HG03108 (cell line): Measurements from ENCODE around the gene SERPINA6.
"Not testable (repeated sequence)": the region's sequence is repeated elsewhere in the genome, so short reads cannot be mapped to it uniquely, and the experiment has no call there.

Source experiments
- ATAC-seq: cut with Tn5 transposase; IDR thresholded peaks from one replicate; pipeline ENCODE4 v1.9.1; 2021; ENCODE audit warnings: moderate library complexity; ENCODE audit not compliant: unreplicated experiment

Gene SERPINA6

DNA sequence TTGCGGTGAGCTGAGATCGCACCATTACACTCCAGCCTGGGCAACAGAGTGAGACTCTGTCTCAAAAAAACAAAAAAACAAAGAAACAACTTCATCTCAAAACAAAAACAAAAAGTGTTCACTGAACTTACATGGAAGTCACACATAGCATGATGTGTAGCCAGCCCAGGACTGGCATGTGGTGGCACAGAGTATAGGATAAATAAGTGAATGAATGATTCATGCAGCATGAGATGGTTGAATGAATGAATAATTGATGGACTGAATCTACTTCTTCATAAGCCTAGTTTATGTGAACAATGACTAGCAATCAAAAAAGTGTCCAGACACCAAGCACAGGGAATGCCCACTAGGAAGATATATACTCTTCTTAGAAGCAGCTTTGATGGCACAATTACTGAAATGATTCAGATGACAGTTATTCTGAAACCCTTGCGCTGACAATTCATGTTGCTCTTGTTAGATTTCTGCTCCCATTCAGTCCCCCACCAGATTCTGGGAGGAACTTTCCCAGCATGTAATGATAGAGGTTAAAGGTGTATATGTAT is 31.6 kb upstream of the SERPINA6 start:
- ATAC-seq, result no peak

- not testable (repeated sequence) for ATAC-seq
Measured at GRCh38 chr14:94354190-94354589, 31.1 kb upstream of the SERPINA6 start.

DNA sequence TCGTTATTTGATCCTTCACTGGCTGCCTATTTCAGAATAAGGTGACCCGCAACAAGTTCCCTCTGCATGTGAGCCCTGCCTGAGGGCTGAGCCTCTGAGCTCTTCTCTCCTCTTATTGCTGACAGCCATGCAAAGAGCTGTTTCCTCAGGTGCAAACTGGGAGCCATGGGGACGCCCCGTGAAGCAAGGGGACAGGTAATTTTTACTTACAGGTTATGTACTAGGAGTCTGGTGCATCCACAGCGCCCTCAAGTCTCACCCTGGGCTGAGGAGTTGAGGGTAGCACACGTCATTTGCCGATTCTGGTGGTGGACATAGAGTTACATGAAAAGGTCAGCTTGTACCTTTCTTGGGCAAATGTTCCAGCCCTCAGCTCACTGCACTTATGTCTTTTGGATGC is 26.1 kb upstream of the SERPINA6 start:
- ATAC-seq, result no peak

GRCh38 chr14:94348836-94349235 is 25.7 kb upstream of the SERPINA6 start:
- ATAC-seq, result no peak

- no peak for ATAC-seq
Measured at GRCh38 chr14:94346841-94347240, 23.7 kb upstream of the SERPINA6 start.

- ATAC-seq, result not testable (repeated sequence)
Measured at GRCh38 chr14:94346065-94346786, 23.1 kb upstream of the SERPINA6 start.

- ATAC-seq, result no peak
Measured at GRCh38 chr14:94345344-94346064, 22.4 kb upstream of the SERPINA6 start.

- ATAC-seq, result no peak
Measured at GRCh38 chr14:94344389-94344788, 21.3 kb upstream of the SERPINA6 start.

GRCh38 chr14:94343238-94344005 is 20.3 kb upstream of the SERPINA6 start:
- no peak for ATAC-seq

- ATAC-seq, result no peak
Measured at GRCh38 chr14:94342334-94342934, 19.3 kb upstream of the SERPINA6 start.

- ATAC-seq, result no peak
Measured at GRCh38 chr14:94341656-94342333, 18.7 kb upstream of the SERPINA6 start.

DNA sequence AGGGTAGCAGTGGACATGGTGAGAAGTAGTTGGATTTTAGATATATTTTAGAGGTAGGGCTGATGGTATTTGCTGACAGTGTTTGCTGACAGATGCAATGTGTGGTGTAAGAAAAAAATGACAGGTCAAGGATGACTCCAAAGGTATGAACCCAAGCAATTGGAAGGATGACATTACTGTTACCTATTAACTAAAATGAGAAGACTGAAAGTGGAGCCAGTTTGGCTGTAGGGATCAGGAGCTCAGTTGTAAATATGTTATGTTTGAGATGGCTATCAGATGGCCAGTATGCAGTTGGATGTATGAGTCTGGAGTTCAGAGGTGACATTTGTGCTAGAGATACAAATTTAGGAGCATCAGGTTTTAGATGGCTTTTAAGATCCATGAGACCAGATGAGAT is 17.4 kb upstream of the SERPINA6 start:
- ATAC-seq, result no peak

- ATAC-seq, result no peak
Measured at GRCh38 chr14:94338023-94338422, 14.9 kb upstream of the SERPINA6 start.

- ATAC-seq, result no peak
Measured at GRCh38 chr14:94337274-94337673, 14.1 kb upstream of the SERPINA6 start.

GRCh38 chr14:94334872-94335271 is 11.7 kb upstream of the SERPINA6 start:
- no peak for ATAC-seq

GRCh38 chr14:94332587-94332986 is 9.5 kb upstream of the SERPINA6 start:
- ATAC-seq, result no peak

DNA sequence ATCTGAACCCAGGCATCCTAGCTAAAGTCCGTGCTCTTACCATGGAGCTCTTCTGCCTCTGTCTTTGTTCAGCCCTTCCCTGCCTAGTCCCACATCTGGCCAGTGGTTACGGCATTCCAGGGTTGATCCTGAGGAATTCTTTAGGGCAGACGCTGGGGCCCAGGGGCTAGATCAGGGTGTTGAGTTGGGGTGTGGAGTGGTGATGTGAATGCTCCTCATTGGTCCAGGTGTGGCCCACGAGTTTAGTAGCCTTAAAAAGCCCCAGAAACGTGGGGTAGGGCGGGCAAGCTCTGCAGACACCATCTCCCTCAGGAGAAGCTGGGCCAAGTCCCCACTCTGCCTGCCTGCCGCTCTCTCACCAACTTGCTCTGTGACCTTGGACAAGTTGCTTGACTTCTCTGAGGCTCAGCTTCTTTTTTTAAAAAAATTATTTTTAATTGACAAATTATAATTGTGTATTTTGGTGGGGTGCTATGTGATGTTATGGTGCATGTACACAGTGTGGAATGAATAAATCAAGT is 9.0 kb upstream of the SERPINA6 start:
- no peak for ATAC-seq

DNA sequence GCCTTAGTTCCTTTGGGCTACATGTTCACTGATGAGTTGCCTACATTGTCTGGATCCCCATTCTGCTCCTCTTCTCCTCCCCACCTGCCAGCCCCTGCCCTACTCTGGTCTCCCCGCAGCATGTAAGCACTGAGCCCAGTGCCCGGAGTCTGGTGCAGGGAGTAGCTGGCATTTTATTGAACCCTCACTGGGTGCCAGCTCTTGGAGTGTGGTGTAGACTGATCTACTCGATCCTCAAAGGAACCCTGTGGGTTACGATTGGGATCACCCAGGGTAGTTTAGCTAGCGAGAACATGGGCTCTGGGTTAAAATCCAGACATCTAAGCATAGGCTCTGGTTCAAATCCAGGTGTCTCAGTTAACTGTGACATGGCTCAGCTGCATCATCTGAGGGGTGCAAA is 8.3 kb upstream of the SERPINA6 start:
- ATAC-seq, result no peak

- ATAC-seq, result no peak
Measured at GRCh38 chr14:94330857-94331256, 7.7 kb upstream of the SERPINA6 start.

DNA sequence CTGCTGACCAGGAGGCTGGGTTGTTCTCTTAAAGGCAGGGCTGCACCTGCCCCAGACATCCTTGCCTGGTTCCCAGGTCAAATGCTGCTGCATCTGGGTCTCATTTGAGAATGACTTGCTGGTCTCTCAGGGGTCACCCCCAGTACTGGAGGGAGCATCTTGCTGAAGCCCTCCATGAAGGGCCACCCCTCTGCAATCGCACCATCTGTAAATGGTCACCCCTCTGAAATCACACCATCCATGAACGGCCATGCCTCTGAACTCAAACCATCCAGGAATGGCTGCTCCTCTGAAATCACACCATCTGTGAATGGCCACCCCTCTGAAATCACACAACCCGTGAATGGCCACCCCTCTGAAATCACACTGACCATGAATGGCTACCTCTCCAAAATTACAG is 7.3 kb upstream of the SERPINA6 start:
- no peak for ATAC-seq
